ENCODE results near the gene GKN2.

DNA sequence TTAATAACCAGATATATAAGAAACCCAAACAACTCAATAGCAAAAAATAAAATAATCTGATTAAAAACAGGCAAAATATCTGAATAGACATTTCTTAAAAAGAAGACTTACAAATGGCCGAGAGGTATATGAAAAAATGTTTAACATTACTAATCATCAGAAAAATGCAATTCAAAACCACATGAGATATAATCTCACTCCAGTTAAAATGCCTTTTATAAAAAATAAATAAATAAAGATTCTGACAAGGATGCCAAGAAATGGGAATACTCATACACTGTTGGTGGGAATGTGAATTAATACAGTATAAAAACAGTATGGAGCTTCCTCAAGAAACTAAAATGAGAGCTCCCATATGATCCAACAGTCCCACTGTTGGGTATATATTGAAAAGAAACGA, 47.6 kb downstream of the GKN2 start:
- TF ChIP-seq, protein P1, sequence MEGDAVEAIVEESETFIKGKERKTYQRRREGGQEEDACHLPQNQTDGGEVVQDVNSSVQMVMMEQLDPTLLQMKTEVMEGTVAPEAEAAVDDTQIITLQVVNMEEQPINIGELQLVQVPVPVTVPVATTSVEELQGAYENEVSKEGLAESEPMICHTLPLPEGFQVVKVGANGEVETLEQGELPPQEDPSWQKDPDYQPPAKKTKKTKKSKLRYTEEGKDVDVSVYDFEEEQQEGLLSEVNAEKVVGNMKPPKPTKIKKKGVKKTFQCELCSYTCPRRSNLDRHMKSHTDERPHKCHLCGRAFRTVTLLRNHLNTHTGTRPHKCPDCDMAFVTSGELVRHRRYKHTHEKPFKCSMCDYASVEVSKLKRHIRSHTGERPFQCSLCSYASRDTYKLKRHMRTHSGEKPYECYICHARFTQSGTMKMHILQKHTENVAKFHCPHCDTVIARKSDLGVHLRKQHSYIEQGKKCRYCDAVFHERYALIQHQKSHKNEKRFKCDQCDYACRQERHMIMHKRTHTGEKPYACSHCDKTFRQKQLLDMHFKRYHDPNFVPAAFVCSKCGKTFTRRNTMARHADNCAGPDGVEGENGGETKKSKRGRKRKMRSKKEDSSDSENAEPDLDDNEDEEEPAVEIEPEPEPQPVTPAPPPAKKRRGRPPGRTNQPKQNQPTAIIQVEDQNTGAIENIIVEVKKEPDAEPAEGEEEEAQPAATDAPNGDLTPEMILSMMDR (IDR thresholded peaks at IDR 0.05; ENCODE audit: low read depth, low read length, missing input control): no peak
- TF ChIP-seq, protein P2, sequence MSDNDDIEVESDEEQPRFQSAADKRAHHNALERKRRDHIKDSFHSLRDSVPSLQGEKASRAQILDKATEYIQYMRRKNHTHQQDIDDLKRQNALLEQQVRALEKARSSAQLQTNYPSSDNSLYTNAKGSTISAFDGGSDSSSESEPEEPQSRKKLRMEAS (IDR thresholded peaks at IDR 0.05): no peak
- no peak for TF ChIP-seq RAD21 (IDR thresholded peaks at IDR 0.05)
- TF ChIP-seq, protein P3, sequence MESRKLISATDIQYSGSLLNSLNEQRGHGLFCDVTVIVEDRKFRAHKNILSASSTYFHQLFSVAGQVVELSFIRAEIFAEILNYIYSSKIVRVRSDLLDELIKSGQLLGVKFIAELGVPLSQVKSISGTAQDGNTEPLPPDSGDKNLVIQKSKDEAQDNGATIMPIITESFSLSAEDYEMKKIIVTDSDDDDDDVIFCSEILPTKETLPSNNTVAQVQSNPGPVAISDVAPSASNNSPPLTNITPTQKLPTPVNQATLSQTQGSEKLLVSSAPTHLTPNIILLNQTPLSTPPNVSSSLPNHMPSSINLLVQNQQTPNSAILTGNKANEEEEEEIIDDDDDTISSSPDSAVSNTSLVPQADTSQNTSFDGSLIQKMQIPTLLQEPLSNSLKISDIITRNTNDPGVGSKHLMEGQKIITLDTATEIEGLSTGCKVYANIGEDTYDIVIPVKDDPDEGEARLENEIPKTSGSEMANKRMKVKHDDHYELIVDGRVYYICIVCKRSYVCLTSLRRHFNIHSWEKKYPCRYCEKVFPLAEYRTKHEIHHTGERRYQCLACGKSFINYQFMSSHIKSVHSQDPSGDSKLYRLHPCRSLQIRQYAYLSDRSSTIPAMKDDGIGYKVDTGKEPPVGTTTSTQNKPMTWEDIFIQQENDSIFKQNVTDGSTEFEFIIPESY (IDR thresholded peaks at IDR 0.05): no peak
- no peak for TF ChIP-seq TAF1 (conservative IDR thresholded peaks at IDR 0.05)
- TF ChIP-seq, protein P4, sequence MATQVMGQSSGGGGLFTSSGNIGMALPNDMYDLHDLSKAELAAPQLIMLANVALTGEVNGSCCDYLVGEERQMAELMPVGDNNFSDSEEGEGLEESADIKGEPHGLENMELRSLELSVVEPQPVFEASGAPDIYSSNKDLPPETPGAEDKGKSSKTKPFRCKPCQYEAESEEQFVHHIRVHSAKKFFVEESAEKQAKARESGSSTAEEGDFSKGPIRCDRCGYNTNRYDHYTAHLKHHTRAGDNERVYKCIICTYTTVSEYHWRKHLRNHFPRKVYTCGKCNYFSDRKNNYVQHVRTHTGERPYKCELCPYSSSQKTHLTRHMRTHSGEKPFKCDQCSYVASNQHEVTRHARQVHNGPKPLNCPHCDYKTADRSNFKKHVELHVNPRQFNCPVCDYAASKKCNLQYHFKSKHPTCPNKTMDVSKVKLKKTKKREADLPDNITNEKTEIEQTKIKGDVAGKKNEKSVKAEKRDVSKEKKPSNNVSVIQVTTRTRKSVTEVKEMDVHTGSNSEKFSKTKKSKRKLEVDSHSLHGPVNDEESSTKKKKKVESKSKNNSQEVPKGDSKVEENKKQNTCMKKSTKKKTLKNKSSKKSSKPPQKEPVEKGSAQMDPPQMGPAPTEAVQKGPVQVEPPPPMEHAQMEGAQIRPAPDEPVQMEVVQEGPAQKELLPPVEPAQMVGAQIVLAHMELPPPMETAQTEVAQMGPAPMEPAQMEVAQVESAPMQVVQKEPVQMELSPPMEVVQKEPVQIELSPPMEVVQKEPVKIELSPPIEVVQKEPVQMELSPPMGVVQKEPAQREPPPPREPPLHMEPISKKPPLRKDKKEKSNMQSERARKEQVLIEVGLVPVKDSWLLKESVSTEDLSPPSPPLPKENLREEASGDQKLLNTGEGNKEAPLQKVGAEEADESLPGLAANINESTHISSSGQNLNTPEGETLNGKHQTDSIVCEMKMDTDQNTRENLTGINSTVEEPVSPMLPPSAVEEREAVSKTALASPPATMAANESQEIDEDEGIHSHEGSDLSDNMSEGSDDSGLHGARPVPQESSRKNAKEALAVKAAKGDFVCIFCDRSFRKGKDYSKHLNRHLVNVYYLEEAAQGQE (IDR thresholded peaks at IDR 0.05): no peak
- no peak for TF ChIP-seq FOXA1 (IDR thresholded peaks at IDR 0.05)
- no peak for TF ChIP-seq RXRA (IDR thresholded peaks at IDR 0.05)
